HPDE6-E6E7 (cell line): ENCODE measurements around the gene CASP2.

ENCODE experiments used
- DNase-seq: peaks from one replicate; pipeline ENCODE4 v3.0.0; 2011; ENCODE audit warnings: missing footprints; ENCODE audit errors: extremely low spot score

CASP2 gene

GRCh38 chr7:143287935-143288826 lies at the start of gene CASP2:
Gene CASP2 (plus strand): TSS chr7:143288351. CDS start chr7:143288456, 105 bp downstream.
- DNase-seq, result peak; percentile 100

GRCh38 chr7:143239813-143240212 lies 48.3 kb upstream of the CASP2 start:
- DNase-seq, result no peak

- DNase-seq, result no peak
These were observed 47.6 kb upstream of the CASP2 start for GRCh38 chr7:143240291-143241168.

- no peak for DNase-seq
These were observed 45.8 kb upstream of the CASP2 start for GRCh38 chr7:143242306-143242705.

GRCh38 chr7:143243111-143243510 lies 45.0 kb upstream of the CASP2 start:
- no peak for DNase-seq

GRCh38 chr7:143243614-143244013 lies 44.5 kb upstream of the CASP2 start:
- no peak for DNase-seq

- no peak for DNase-seq
These were observed 43.8 kb upstream of the CASP2 start for GRCh38 chr7:143244321-143244720.

- no peak for DNase-seq
These were observed 43.0 kb upstream of the CASP2 start for GRCh38 chr7:143245123-143245522.

GRCh38 chr7:143247372-143247771 lies 40.8 kb upstream of the CASP2 start:
- DNase-seq, result no peak

- no peak for DNase-seq
These were observed 39.3 kb upstream of the CASP2 start for GRCh38 chr7:143248761-143249354.

- DNase-seq, result no peak
These were observed 38.0 kb upstream of the CASP2 start for GRCh38 chr7:143250199-143250598.

- no peak for DNase-seq
These were observed 37.3 kb upstream of the CASP2 start for GRCh38 chr7:143250822-143251221.

- DNase-seq, result no peak
These were observed 36.1 kb upstream of the CASP2 start for GRCh38 chr7:143252006-143252405.

- no peak for DNase-seq
These were observed 32.6 kb upstream of the CASP2 start for GRCh38 chr7:143255564-143255963.

- no peak for DNase-seq
These were observed 31.8 kb upstream of the CASP2 start for GRCh38 chr7:143256325-143256724.

GRCh38 chr7:143256932-143257331 lies 31.2 kb upstream of the CASP2 start:
- no peak for DNase-seq

GRCh38 chr7:143257501-143257900 lies 30.6 kb upstream of the CASP2 start:
- DNase-seq, result no peak

GRCh38 chr7:143258831-143259230 lies 29.3 kb upstream of the CASP2 start:
- no peak for DNase-seq

- DNase-seq, result peak; percentile 68
These were observed 28.4 kb upstream of the CASP2 start for GRCh38 chr7:143259765-143260164.

GRCh38 chr7:143261901-143262300 lies 26.2 kb upstream of the CASP2 start:
- no peak for DNase-seq

GRCh38 chr7:143263266-143264195 lies 24.6 kb upstream of the CASP2 start, which contains the start of gene GSTK1:
Gene GSTK1 (plus strand): TSS chr7:143263441. CDS start chr7:143263514, 73 bp downstream.
- peak; percentile 80 for DNase-seq
